ENCODE data around the gene COL4A2.
"Not testable (repeated sequence)": the region's sequence is repeated elsewhere in the genome, so short reads cannot be mapped to it uniquely, and the experiment has no call there.

DNA sequence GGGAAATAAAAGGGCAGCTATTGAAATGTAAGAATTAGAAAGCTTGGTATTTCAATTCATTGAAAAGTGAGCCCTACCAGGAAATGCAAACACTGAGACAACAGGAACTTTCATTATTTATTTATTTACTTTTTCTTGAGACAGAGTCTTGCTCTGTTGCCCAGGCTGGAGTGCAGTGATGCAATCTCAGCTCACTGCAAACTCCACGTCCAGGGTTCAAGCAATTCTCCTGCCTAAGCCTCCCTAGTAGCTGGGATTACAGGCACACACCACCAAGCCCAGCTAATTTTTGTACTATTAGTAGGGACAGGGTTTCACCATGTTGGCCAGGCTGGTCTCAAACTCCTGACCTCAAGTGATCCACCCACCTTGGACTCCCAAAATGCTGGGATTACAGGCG lies 225.2 kb downstream of the COL4A2 start:
- not testable (repeated sequence) for TF ChIP-seq POLR2A, EP300 (IDR thresholded peaks at IDR 0.05)
- TF ChIP-seq, protein P1, sequence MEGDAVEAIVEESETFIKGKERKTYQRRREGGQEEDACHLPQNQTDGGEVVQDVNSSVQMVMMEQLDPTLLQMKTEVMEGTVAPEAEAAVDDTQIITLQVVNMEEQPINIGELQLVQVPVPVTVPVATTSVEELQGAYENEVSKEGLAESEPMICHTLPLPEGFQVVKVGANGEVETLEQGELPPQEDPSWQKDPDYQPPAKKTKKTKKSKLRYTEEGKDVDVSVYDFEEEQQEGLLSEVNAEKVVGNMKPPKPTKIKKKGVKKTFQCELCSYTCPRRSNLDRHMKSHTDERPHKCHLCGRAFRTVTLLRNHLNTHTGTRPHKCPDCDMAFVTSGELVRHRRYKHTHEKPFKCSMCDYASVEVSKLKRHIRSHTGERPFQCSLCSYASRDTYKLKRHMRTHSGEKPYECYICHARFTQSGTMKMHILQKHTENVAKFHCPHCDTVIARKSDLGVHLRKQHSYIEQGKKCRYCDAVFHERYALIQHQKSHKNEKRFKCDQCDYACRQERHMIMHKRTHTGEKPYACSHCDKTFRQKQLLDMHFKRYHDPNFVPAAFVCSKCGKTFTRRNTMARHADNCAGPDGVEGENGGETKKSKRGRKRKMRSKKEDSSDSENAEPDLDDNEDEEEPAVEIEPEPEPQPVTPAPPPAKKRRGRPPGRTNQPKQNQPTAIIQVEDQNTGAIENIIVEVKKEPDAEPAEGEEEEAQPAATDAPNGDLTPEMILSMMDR (IDR thresholded peaks at IDR 0.05): not testable (repeated sequence)

Data from suprapubic skin (tissue), 3 donors.